ENCODE measurements around the gene MPPED2. TPM values are rescaled to one million over a fixed set of nuclear protein-coding genes. Genes with fewer than 3 reads are reported as not detected.

Gene MPPED2
- total RNA-seq, 1 donor from 2014 or later: 1.6 TPM

DNA sequence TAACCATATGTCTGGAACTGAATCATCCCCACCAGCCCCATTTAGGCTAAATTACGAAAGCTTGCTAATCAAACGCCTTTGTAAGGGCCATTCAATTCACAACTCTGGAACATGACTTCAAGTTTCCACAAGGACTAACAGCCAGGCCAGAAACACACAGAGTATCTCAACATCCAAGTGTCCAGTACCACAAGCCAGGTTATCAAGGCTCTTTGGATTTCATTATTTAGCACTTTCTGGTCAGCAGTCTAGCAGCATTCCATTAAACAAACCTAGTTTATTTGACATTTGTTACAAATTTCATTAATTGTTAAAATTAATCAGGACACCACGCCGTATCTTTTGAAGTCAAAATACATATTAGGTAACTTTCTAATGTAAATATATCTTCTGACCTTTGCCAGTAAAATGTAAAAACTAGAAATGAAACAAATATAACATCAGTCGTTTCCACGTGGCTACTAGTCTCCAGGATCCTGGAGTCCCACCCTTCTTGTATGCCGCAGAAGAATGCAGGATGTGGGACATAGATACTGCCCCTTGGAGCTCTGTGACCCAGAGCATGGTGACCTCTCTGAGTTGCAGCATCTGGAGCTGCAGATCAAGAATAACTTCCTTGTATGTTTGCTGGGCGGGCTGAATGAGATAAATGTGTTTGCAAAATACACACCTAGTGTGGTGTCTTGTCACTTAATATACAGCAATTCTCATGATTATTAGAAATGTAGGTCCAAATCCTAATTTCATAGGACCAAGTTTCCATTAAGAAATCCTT is 64.7 kb downstream of the MPPED2 start:
- H3K27ac Mint-ChIP-seq (ENCODE audit: unreplicated experiment): no peak overlapping the region

GRCh38 chr11:30513087-30513486 is 73.1 kb downstream of the MPPED2 start:
- Mint-ChIP-seq H3K4me3 (ENCODE audit: unreplicated experiment) (no peak overlapping the region), H3K9me3 (ENCODE audit: unreplicated experiment) (no peaks in the 10 kb centered on the region), H3K36me3 (ENCODE audit: low read depth, unreplicated experiment) (no peaks in the 10 kb centered on the region), H3K27me3 (ENCODE audit: low read depth, unreplicated experiment) (no peaks in the 10 kb centered on the region), H3K4me1 (ENCODE audit: low read depth, unreplicated experiment) (no peaks in the 10 kb centered on the region), H3K27ac (ENCODE audit: unreplicated experiment) (no peak overlapping the region)
- H3K4me2 ChIP-seq (ENCODE audit: low read length): no peak overlapping the region
- H3K9ac ChIP-seq (ENCODE audit: low read length): no peak overlapping the region
- H2AFZ ChIP-seq (ENCODE audit: low read depth, low read length): no peak overlapping the region
- no peak for TF ChIP-seq EZH2 (IDR thresholded peaks at IDR 0.05; ENCODE audit: insufficient read depth, low read length)
- TF ChIP-seq CTCF (IDR thresholded peaks at IDR 0.05; ENCODE audit: insufficient read depth, low read depth, low read length): no peak
- no peak overlapping the region for H3K27ac ChIP-seq (ENCODE audit: low read depth, low read length)
- H3K4me1 ChIP-seq (ENCODE audit: insufficient read depth, low read length): no peaks in the 10 kb centered on the region
- no peaks in the 10 kb centered on the region for H3K27me3 ChIP-seq (ENCODE audit: insufficient read depth, low read length)
- FAIRE-seq: no peak
- no peak for DNase-seq (ENCODE audit: low read depth)
- no peaks in the 10 kb centered on the region for H3K9me3 ChIP-seq (ENCODE audit: insufficient read depth, low read depth, low read length)
- no peaks in the 10 kb centered on the region for H4K20me1 ChIP-seq (ENCODE audit: insufficient read depth, low read length)
- no peak overlapping the region for H3K4me3 ChIP-seq (ENCODE audit: insufficient read depth, low read depth, low read length)
- H3K36me3 ChIP-seq (ENCODE audit: insufficient read depth, low read length): no peaks in the 10 kb centered on the region
- no peaks in the 10 kb centered on the region for H3K79me2 ChIP-seq (ENCODE audit: insufficient read depth, low read length)

More for the DNA sequence above, 64.7 kb downstream of the MPPED2 start:
- no peak overlapping the region for H3K9ac ChIP-seq (ENCODE audit: low read length)
- no peaks in the 10 kb centered on the region for H3K36me3 ChIP-seq (ENCODE audit: insufficient read depth, low read length)
- Mint-ChIP-seq H3K36me3 (ENCODE audit: low read depth, unreplicated experiment) (no peaks in the 10 kb centered on the region), H3K27me3 (ENCODE audit: low read depth, unreplicated experiment) (no peaks in the 10 kb centered on the region), H3K4me1 (ENCODE audit: low read depth, unreplicated experiment) (no peaks in the 10 kb centered on the region), H3K9me3 (ENCODE audit: unreplicated experiment) (no peaks in the 10 kb centered on the region), H3K4me3 (ENCODE audit: unreplicated experiment) (no peak overlapping the region)
- H3K4me2 ChIP-seq (ENCODE audit: low read length): no peak overlapping the region
- no peaks in the 10 kb centered on the region for H3K9me3 ChIP-seq (ENCODE audit: insufficient read depth, low read depth, low read length)
- DNase-seq (ENCODE audit: low read depth) (no peak), FAIRE-seq (no peak)
- no peaks in the 10 kb centered on the region for H4K20me1 ChIP-seq (ENCODE audit: insufficient read depth, low read length)
- no peak overlapping the region for H3K27ac ChIP-seq (ENCODE audit: low read depth, low read length)
- H2AFZ ChIP-seq (ENCODE audit: low read depth, low read length): no peak overlapping the region
- H3K79me2 ChIP-seq (ENCODE audit: insufficient read depth, low read length): no peaks in the 10 kb centered on the region
- no peak overlapping the region for H3K4me3 ChIP-seq (ENCODE audit: insufficient read depth, low read depth, low read length)
- no peaks in the 10 kb centered on the region for H3K27me3 ChIP-seq (ENCODE audit: insufficient read depth, low read length)
- no peak for TF ChIP-seq CTCF (IDR thresholded peaks at IDR 0.05; ENCODE audit: insufficient read depth, low read depth, low read length)
- no peak for TF ChIP-seq EZH2 (IDR thresholded peaks at IDR 0.05; ENCODE audit: insufficient read depth, low read length)
- no peaks in the 10 kb centered on the region for H3K4me1 ChIP-seq (ENCODE audit: insufficient read depth, low read length)

- Histone ChIP-seq H3K9ac (ENCODE audit: low read length) (no peak overlapping the region), H3K36me3 (ENCODE audit: insufficient read depth, low read length) (no peaks in the 10 kb centered on the region), H3K27me3 (ENCODE audit: insufficient read depth, low read length) (no peaks in the 10 kb centered on the region), H3K9me3 (ENCODE audit: insufficient read depth, low read depth, low read length) (no peaks in the 10 kb centered on the region), H3K4me3 (ENCODE audit: insufficient read depth, low read depth, low read length) (no peak overlapping the region), H3K79me2 (ENCODE audit: insufficient read depth, low read length) (no peaks in the 10 kb centered on the region), H2AFZ (ENCODE audit: low read depth, low read length) (no peak overlapping the region), H3K4me2 (ENCODE audit: low read length) (no peak overlapping the region), H3K4me1 (ENCODE audit: insufficient read depth, low read length) (no peaks in the 10 kb centered on the region), H3K27ac (ENCODE audit: low read depth, low read length) (no peak overlapping the region), H4K20me1 (ENCODE audit: insufficient read depth, low read length) (no peaks in the 10 kb centered on the region)
- H3K4me3 Mint-ChIP-seq (ENCODE audit: unreplicated experiment): no peak overlapping the region
- FAIRE-seq (no peak), DNase-seq (ENCODE audit: low read depth) (no peak)
- no peak for TF ChIP-seq EZH2 (IDR thresholded peaks at IDR 0.05; ENCODE audit: insufficient read depth, low read length)
- TF ChIP-seq CTCF (IDR thresholded peaks at IDR 0.05; ENCODE audit: insufficient read depth, low read depth, low read length): no peak
- no peaks in the 10 kb centered on the region for H3K4me1 Mint-ChIP-seq (ENCODE audit: low read depth, unreplicated experiment)
- no peaks in the 10 kb centered on the region for H3K27me3 Mint-ChIP-seq (ENCODE audit: low read depth, unreplicated experiment)
- no peaks in the 10 kb centered on the region for H3K36me3 Mint-ChIP-seq (ENCODE audit: low read depth, unreplicated experiment)
- H3K9me3 Mint-ChIP-seq (ENCODE audit: unreplicated experiment): no peaks in the 10 kb centered on the region
- no peak overlapping the region for H3K27ac Mint-ChIP-seq (ENCODE audit: unreplicated experiment)
Observed at GRCh38 chr11:30511408-30511807, 74.7 kb downstream of the MPPED2 start.
